GM12878 (cell line): ENCODE measurements around the gene CTNNA2. TPM values are rescaled to one million over a fixed set of nuclear protein-coding genes. Genes with fewer than 3 reads are reported as not detected.

ENCODE experiments used
- ATAC-seq: fragments of 200-7000 bp; cut with Tn5 transposase; 3 replicates; pipeline ENCODE4 v1.9.1; 2020; ENCODE audit warnings: mild to moderate bottlenecking, moderate library complexity
- BruUV-seq: library from RNA; stranded (reverse); fragments of 400-500 nt; replicated peaks from 2 replicates; lab custom pipeline; 2021; lab: Mats Ljungman, UMichigan
- CTCF ChIA-PET: fragments of 300-600 bp; sonication (Branson Sonifier 250); formaldehyde crosslinking; extraction: SDS; loops from one replicate; lab custom pipeline; 2021; ENCODE audit warnings: inconsistent platforms; lab: Yijun Ruan, JAX
- POLR2A ChIA-PET: fragments of 350-600 bp; formaldehyde crosslinking; extraction: SDS; loops from one replicate; lab custom pipeline; 2021; ENCODE audit warnings: inconsistent platforms; lab: Charles Lee
- RAD21 ChIA-PET: fragments of 300-600 bp; sonication (Branson Sonifier 250); formaldehyde crosslinking; loops from one replicate; lab custom pipeline; 2023; ENCODE audit warnings: antibody characterized with exemption; ENCODE audit not compliant: unreplicated experiment; lab: Charles Lee
- SMC1A ChIA-PET: fragments of 300-600 bp; sonication (Branson Sonifier 250); formaldehyde crosslinking; loops from one replicate; lab custom pipeline; 2023; ENCODE audit not compliant: unreplicated experiment, uncharacterized antibody; lab: Charles Lee
- DNase-seq: peaks from one replicate; pipeline ENCODE4 v3.0.0-alpha.2; 2011; ENCODE audit warnings: low read depth, low spot score
- FAIRE-seq: peaks from 3 replicates; lab custom pipeline; 2011; peaks lifted over from hg19 to GRCh38; lab: Jason Lieb, UNC
- H2AFZ ChIP-seq: 2 replicates; pipeline ENCODE4 v1.6.0; 2011; ENCODE audit warnings: low read depth, low read length, control low read depth; ENCODE audit not compliant: control insufficient read depth
- H3K27ac ChIP-seq: 2 replicates; pipeline ENCODE4 v1.5.1; 2011; ENCODE audit warnings: control low read depth; ENCODE audit not compliant: control insufficient read depth, insufficient read depth
- H3K27me3 ChIP-seq, 2 experiments: replicated peaks in 1 of 2; 2 replicates each; pipeline versions ENCODE4 v1.6.0 to v1.6.1; 2011; ENCODE audit warnings: low read length in 1 of 2; ENCODE audit not compliant: control insufficient read depth in 2 of 2, insufficient read depth in 2 of 2
- H3K36me3 ChIP-seq, 2 experiments: 2 replicates each; pipeline ENCODE4 v1.5.1; 2011; ENCODE audit warnings: low read length in 1 of 2; ENCODE audit not compliant: control insufficient read depth in 2 of 2, insufficient read depth in 2 of 2
- H3K4me1 ChIP-seq: 2 replicates; pipeline ENCODE4 v1.6.1; 2011; ENCODE audit warnings: mild to moderate bottlenecking, low read length, moderate library complexity, mixed read lengths; ENCODE audit not compliant: control insufficient read depth, insufficient read depth
- H3K4me2 ChIP-seq: 2 replicates; pipeline ENCODE4 v1.6.0; 2011; ENCODE audit warnings: control low read depth; ENCODE audit not compliant: control insufficient read depth, insufficient read depth
- H3K4me3 ChIP-seq: fragments of 200-600 bp; sonication (generic); 2 replicates; pipeline ENCODE4 v1.5.1; 2016
- H3K79me2 ChIP-seq: 2 replicates; pipeline ENCODE4 v1.6.0; 2011; ENCODE audit warnings: low read length; ENCODE audit not compliant: control insufficient read depth, insufficient read depth
- H3K9ac ChIP-seq: 2 replicates; pipeline ENCODE4 v1.8.0; 2011; ENCODE audit warnings: low read length, control low read depth, mixed read lengths; ENCODE audit not compliant: control insufficient read depth, insufficient read depth
- H3K9me3 ChIP-seq: replicated peaks from 3 replicates; pipeline ENCODE4 v1.5.1; 2011; ENCODE audit warnings: mild to moderate bottlenecking, low read length; ENCODE audit not compliant: control insufficient read depth, insufficient read depth
- H4K20me1 ChIP-seq: 2 replicates; pipeline ENCODE4 v1.6.0; 2011; ENCODE audit not compliant: control insufficient read depth, insufficient read depth
- CBFB ChIP-seq: IDR thresholded peaks from 2 replicates; pipeline ENCODE4 v1.6.1; 2016; ENCODE audit warnings: antibody characterized with exemption, low read depth
- CEBPZ ChIP-seq: fragments of 150-350 bp; IDR thresholded peaks from 2 replicates; pipeline ENCODE4 v1.6.1; 2016; ENCODE audit warnings: low read depth, low read length
- IKZF1 ChIP-seq: fragments of 450-650 bp; conservative IDR thresholded peaks from 2 replicates; pipeline ENCODE4 v1.6.1; 2017; ENCODE audit warnings: antibody characterized with exemption, mild to moderate bottlenecking
- NBN ChIP-seq: fragments of 450-650 bp; IDR thresholded peaks from 2 replicates; pipeline ENCODE4 v1.6.1; 2016
- RELB ChIP-seq: fragments of 450-650 bp; IDR thresholded peaks from 2 replicates; pipeline ENCODE4 v1.6.1; 2017; ENCODE audit warnings: low read depth, mild to moderate bottlenecking, moderate library complexity
- ZBTB33 ChIP-seq: fragments of 450-650 bp; IDR thresholded peaks from 2 replicates; pipeline ENCODE4 v1.6.1; 2017; ENCODE audit warnings: mild to moderate bottlenecking
- ZSCAN29 ChIP-seq: fragments of 450-650 bp; IDR thresholded peaks from 2 replicates; pipeline ENCODE4 v1.6.1; 2017; ENCODE audit warnings: mild to moderate bottlenecking, moderate library complexity
- WGBS: methylation state at CpG from one replicate; pipeline ENCODE4 v1.1.6; 2016; ENCODE audit warnings: low lambda C conversion rate; ENCODE audit not compliant: insufficient replicate concordance, insufficient coverage; ENCODE audit errors: missing lambda C conversion rate; 5-methylcytosine and 5-hydroxymethylcytosine counted together
- in situ Hi-C: fragments of 300-500 bp; cut with MboI; formaldehyde crosslinking; loops from 9 replicates; pipeline ENCODE4 v1.14.3; 2018; ENCODE audit warnings: mixed read lengths
- intact Hi-C: fragments of 100-400 bp; cut with micrococcal nuclease; formaldehyde crosslinking; loops from one replicate; pipeline ENCODE4 v1.14.2; 2022; ENCODE audit not compliant: unreplicated experiment
- polyA plus RNA-seq, 11 experiments: library from polyadenylated mRNA; depleted of rRNA in 4 of 11; unstranded in 6 of 11; stranded (reverse) in 5 of 11; fragments of >200 nt; fragmentation: Nextera tagmentation in 4 of 11; fragmentation: Illumina TruSeq in 1 of 11; extraction: Ambion mirVana in 4 of 11; extraction: Trizol in 1 of 11; gene quantifications; 1 replicate in 1 of 11; 2 replicates in 10 of 11; pipeline versions ENCODE4 v1.2.1 to v1.2.3, GENCODE V29; 2011 to 2016; ENCODE audit warnings: inconsistent platforms in 2 of 11, missing spikeins in 2 of 11, low read depth in 1 of 11
- total RNA-seq, 4 experiments: library from RNA; depleted of rRNA in 3 of 4; stranded (reverse); fragments of >200 nt in 3 of 4; fragmentation: Illumina TruSeq in 1 of 4; extraction: Trizol in 1 of 4; gene quantifications; 2 replicates each; pipeline versions ENCODE4 v1.2.1 to v1.2.3, GENCODE V29; 2013 to 2021

CTNNA2 gene
- total and polyA plus RNA-seq, 10 of the 15 experiments (the other 5 are each of a cell fraction or from before 2014, with no cell fraction given) = 2.4 to 36.2 (median 6.6) TPM

- FAIRE-seq = no peak
- intact Hi-C loops = no loop called here
- 55% methylated on average over 3 of the region's 3 CpGs for WGBS
- BruUV-seq = no TSS peak
- Histone ChIP-seq H3K79me2 (no peaks in the 10 kb centered on the region), H3K9me3 (no peaks in the 10 kb centered on the region), H4K20me1 (no peaks in the 10 kb centered on the region), H2AFZ (no peak overlapping the region), H3K4me2 (no peak overlapping the region), H3K4me3 (no peak overlapping the region), H3K9ac (no peak overlapping the region), H3K36me3 (no peaks in the 10 kb centered on the region), H3K27me3 (no peaks in the 10 kb centered on the region), H3K27ac (no peak overlapping the region), H3K4me1 (no peaks in the 10 kb centered on the region; the same call in 1 of the 2 replicates)
- POLR2A ChIA-PET = no interaction called here
- SMC1A ChIA-PET = no interaction called here
- ATAC-seq = peak; percentile 50
- no peak for DNase-seq
- CTCF ChIA-PET = no interaction called here
- RAD21 ChIA-PET = interaction anchor here (1.2 kb wide), 1 partner anchor 38 kb away, joined by 3 read pairs; no protein-coding TSS in a partner anchor
- no peak for TF ChIP-seq IKZF1
- no peak for TF ChIP-seq CBFB
- TF ChIP-seq ZSCAN29 = no peak
- no peak for TF ChIP-seq CEBPZ
- no peak for TF ChIP-seq RELB
- TF ChIP-seq NBN = no peak
- TF ChIP-seq ZBTB33 = no peak
- in situ Hi-C loops = no loop called here
Measured at GRCh38 chr2:80568011-80568410, 1055.2 kb downstream of the CTNNA2 start.
